Activated B cell treated with CpG ODN at 0.5 μM for 24 hours (primary cell): ENCODE data around the gene MBLAC1. TPM values are rescaled to one million over a fixed set of nuclear protein-coding genes. Genes with fewer than 3 reads are reported as not detected.
A peak's percentile ranks its signal among the peaks of the same experiment; 100 is the strongest.

Source experiments
- ATAC-seq: fragments of 200-7000 bp; cut with Tn5 transposase; one replicate; pipeline ENCODE4 v1.10.0; 2021; ENCODE audit warnings: low read depth, mild to moderate bottlenecking, moderate library complexity
- CTCF ChIA-PET: fragments of 350-600 bp; sonication (Branson Sonifier 250); formaldehyde crosslinking; loops from one replicate; lab custom pipeline; 2021; ENCODE audit warnings: antibody characterized with exemption; lab: Charles Lee
- POLR2A ChIA-PET: fragments of 350-600 bp; sonication (Branson Sonifier 250); formaldehyde crosslinking; loops from one replicate; lab custom pipeline; 2021; ENCODE audit warnings: antibody characterized with exemption; lab: Charles Lee
- DNase-seq: peaks from one replicate; pipeline ENCODE4 v3.0.0; 2022
- H3K27ac Mint-ChIP-seq: one replicate; pipeline ENCODE4 v1.8.0; 2020; ENCODE audit warnings: mixed read lengths
- H3K27me3 Mint-ChIP-seq: one replicate; pipeline ENCODE4 v1.8.0; 2021; ENCODE audit warnings: mixed read lengths
- H3K36me3 Mint-ChIP-seq: one replicate; pipeline ENCODE4 v1.8.0; 2021; ENCODE audit warnings: low read depth, mixed read lengths
- H3K4me1 Mint-ChIP-seq: one replicate; pipeline ENCODE4 v1.8.0; 2021; ENCODE audit warnings: mixed read lengths
- H3K4me3 Mint-ChIP-seq: one replicate; pipeline ENCODE4 v1.8.0; 2020; ENCODE audit warnings: mild to moderate bottlenecking, mixed read lengths
- H3K9me3 Mint-ChIP-seq: one replicate; pipeline ENCODE4 v1.8.0; 2020; ENCODE audit warnings: mixed read lengths
- CTCF ChIP-seq: fragments of 200-600 bp; IDR thresholded peaks from one replicate; pipeline ENCODE4 v1.8.0; 2022; ENCODE audit warnings: antibody characterized with exemption, mild to moderate bottlenecking
- intact Hi-C: fragments of 100-400 bp; cut with micrococcal nuclease; formaldehyde crosslinking; loops from one replicate; pipeline ENCODE4 v1.15.1; 2024
- total RNA-seq: library from RNA; stranded (reverse); gene quantifications from 2 replicates; pipeline ENCODE4 v1.2.3, GENCODE V29; 2022

The MBLAC1 gene
- total RNA-seq, 1 donor from 2014 or later: 2.2 TPM

- no peak for TF ChIP-seq CTCF
- Mint-ChIP-seq H3K4me3 (peak overlapping the region; percentile 64), H3K4me1 (peaks cover 40% of the 10 kb centered on the region), H3K27me3 (peaks cover 34% of the 10 kb centered on the region), H3K27ac (peak overlapping the region; percentile 39), H3K36me3 (no peaks in the 10 kb centered on the region), H3K9me3 (no peaks in the 10 kb centered on the region)
- ChIA-PET POLR2A (interaction anchor here (0.6 to 1.6 kb wide), 4 partner anchors 17 to 1685 kb away, joined by 3 to 8 read pairs (median 4); partner anchors contain the start of gene LAMTOR4), CTCF (no interaction called here)
- ATAC-seq (no peak), DNase-seq (no peak)
- intact Hi-C loops: no loop called here
These were observed 45.1 kb downstream of the MBLAC1 start for GRCh38 chr7:100171840-100172239.

- TF ChIP-seq CTCF: no peak
- Mint-ChIP-seq H3K4me1 (peaks cover 26% of the 10 kb centered on the region), H3K27me3 (peaks cover 16% of the 10 kb centered on the region), H3K9me3 (no peaks in the 10 kb centered on the region), H3K4me3 (no peak overlapping the region), H3K27ac (no peak overlapping the region), H3K36me3 (no peaks in the 10 kb centered on the region)
- ChIA-PET POLR2A (no interaction called here), CTCF (no interaction called here)
- ATAC-seq: no peak
- DNase-seq: no peak
- intact Hi-C loops: no loop called here
These were observed 47.2 kb downstream of the MBLAC1 start for GRCh38 chr7:100173806-100174495.

- no peak for DNase-seq
- peaks cover 24% of the 10 kb centered on the region for H3K4me1 Mint-ChIP-seq
- no peak overlapping the region for H3K27ac Mint-ChIP-seq
- H3K4me3 Mint-ChIP-seq: no peak overlapping the region
- no peak for ATAC-seq
- H3K36me3 Mint-ChIP-seq: no peaks in the 10 kb centered on the region
- ChIA-PET CTCF (no interaction called here), POLR2A (no interaction called here)
- intact Hi-C loops: no loop called here
- H3K27me3 Mint-ChIP-seq: peaks cover 14% of the 10 kb centered on the region
- no peak for TF ChIP-seq CTCF
- H3K9me3 Mint-ChIP-seq: no peaks in the 10 kb centered on the region
These were observed 47.8 kb downstream of the MBLAC1 start for GRCh38 chr7:100174582-100174981.

GRCh38 chr7:100175296-100175935 lies 48.6 kb downstream of the MBLAC1 start:
- ATAC-seq: no peak

More at GRCh38 chr7:100175296-100175935, 48.6 kb downstream of the MBLAC1 start:
- Mint-ChIP-seq H3K27me3 (peaks cover 12% of the 10 kb centered on the region), H3K27ac (no peak overlapping the region), H3K36me3 (no peaks in the 10 kb centered on the region), H3K4me1 (peaks cover 24% of the 10 kb centered on the region), H3K9me3 (no peaks in the 10 kb centered on the region), H3K4me3 (peak overlapping the region; percentile 60)
- no peak for DNase-seq
- intact Hi-C loops: loop anchor here (5.0 kb wide), 1 partner anchor 37 kb away; no protein-coding TSS in a partner anchor
- no peak for TF ChIP-seq CTCF
- CTCF ChIA-PET: interaction anchor here (0.7 kb wide), 1 partner anchor 14 kb away, joined by 3 read pairs; no protein-coding TSS in a partner anchor
- POLR2A ChIA-PET: interaction anchor here (0.6 to 1.1 kb wide), 3 partner anchors 17 to 254 kb away, joined by 3 to 5 read pairs (median 4); partner anchors contain the start of genes TRAPPC14 and ZCWPW1
